Activated naive CD8-positive, alpha-beta T cell treated with anti-CD3 and anti-CD28 coated beads for 36 hours (primary cell): ENCODE results near the gene PTPRN. TPM values are rescaled to one million over a fixed set of nuclear protein-coding genes. Genes with fewer than 3 reads are reported as not detected.
"Not testable (repeated sequence)": the region's sequence is repeated elsewhere in the genome, so short reads cannot be mapped to it uniquely, and the experiment has no call there.

Experiments
- DNase-seq: peaks from one replicate; pipeline ENCODE4 v3.0.0; 2021
- H3K27ac Mint-ChIP-seq: one replicate; pipeline ENCODE4 v1.8.0; 2022; ENCODE audit warnings: mild to moderate bottlenecking, moderate library complexity, mixed read lengths
- H3K27me3 Mint-ChIP-seq: one replicate; pipeline ENCODE4 v1.8.0; 2022; ENCODE audit warnings: mild to moderate bottlenecking, mixed read lengths
- H3K36me3 Mint-ChIP-seq: one replicate; pipeline ENCODE4 v1.8.0; 2021; ENCODE audit warnings: mild to moderate bottlenecking, mixed read lengths
- H3K4me1 Mint-ChIP-seq: one replicate; pipeline ENCODE4 v1.8.0; 2021; ENCODE audit warnings: mixed read lengths
- H3K4me3 Mint-ChIP-seq: one replicate; pipeline ENCODE4 v1.8.0; 2022; ENCODE audit warnings: mild to moderate bottlenecking, moderate library complexity, mixed read lengths
- H3K9me3 Mint-ChIP-seq: one replicate; pipeline ENCODE4 v1.8.0; 2022; ENCODE audit warnings: mixed read lengths
- total RNA-seq, 2 experiments: library from RNA; stranded (reverse); gene quantifications; one replicate each; pipeline ENCODE4 v1.2.3, GENCODE V29; 2021

PTPRN gene
- total RNA-seq, 2 experiments from 2014 or later = 1.7 to 2.5 TPM

GRCh38 chr2:219296631-219297391 lies 12.4 kb downstream of the PTPRN start:
- Mint-ChIP-seq H3K4me1 (peaks cover 25% of the 10 kb centered on the region), H3K4me3 (no peak overlapping the region), H3K9me3 (no peaks in the 10 kb centered on the region), H3K36me3 (no peaks in the 10 kb centered on the region), H3K27me3 (peaks cover 11% of the 10 kb centered on the region), H3K27ac (no peak overlapping the region)
- DNase-seq = no peak

- Mint-ChIP-seq H3K4me3 (no peak overlapping the region), H3K36me3 (no peaks in the 10 kb centered on the region), H3K4me1 (peaks cover 25% of the 10 kb centered on the region), H3K27me3 (peaks cover 8% of the 10 kb centered on the region), H3K27ac (no peak overlapping the region), H3K9me3 (no peaks in the 10 kb centered on the region)
- no peak for DNase-seq
Measured at GRCh38 chr2:219296142-219296541, 13.1 kb downstream of the PTPRN start.

- H3K36me3 Mint-ChIP-seq = no peaks in the 10 kb centered on the region
- peaks cover 25% of the 10 kb centered on the region for H3K4me1 Mint-ChIP-seq
- H3K4me3 Mint-ChIP-seq = peak overlapping the region; percentile 75
- DNase-seq = peak; percentile 91
- no peaks in the 10 kb centered on the region for H3K27me3 Mint-ChIP-seq
- no peaks in the 10 kb centered on the region for H3K9me3 Mint-ChIP-seq
- peak overlapping the region; percentile 71 for H3K27ac Mint-ChIP-seq
Measured at GRCh38 chr2:219294356-219295351, 14.5 kb downstream of the PTPRN start.

- Mint-ChIP-seq H3K27ac (peak overlapping the region; percentile 71), H3K36me3 (no peaks in the 10 kb centered on the region), H3K4me3 (peak overlapping the region; percentile 75), H3K4me1 (peaks cover 25% of the 10 kb centered on the region), H3K9me3 (no peaks in the 10 kb centered on the region), H3K27me3 (no peaks in the 10 kb centered on the region)
- DNase-seq = no peak
Measured at GRCh38 chr2:219293736-219294231, 15.4 kb downstream of the PTPRN start.

- no peaks in the 10 kb centered on the region for H3K36me3 Mint-ChIP-seq
- no peaks in the 10 kb centered on the region for H3K27me3 Mint-ChIP-seq
- peaks cover 22% of the 10 kb centered on the region for H3K4me1 Mint-ChIP-seq
- H3K4me3 Mint-ChIP-seq = no peak overlapping the region
- H3K27ac Mint-ChIP-seq = no peak overlapping the region
- H3K9me3 Mint-ChIP-seq = no peaks in the 10 kb centered on the region
- no peak for DNase-seq
Measured at GRCh38 chr2:219292616-219293015, 16.6 kb downstream of the PTPRN start.

- DNase-seq = no peak
- no peaks in the 10 kb centered on the region for H3K9me3 Mint-ChIP-seq
- H3K27me3 Mint-ChIP-seq = no peaks in the 10 kb centered on the region
- H3K27ac Mint-ChIP-seq = no peak overlapping the region
- H3K36me3 Mint-ChIP-seq = no peaks in the 10 kb centered on the region
- H3K4me1 Mint-ChIP-seq = peaks cover 19% of the 10 kb centered on the region
- no peak overlapping the region for H3K4me3 Mint-ChIP-seq
Measured at GRCh38 chr2:219291910-219292490, 17.2 kb downstream of the PTPRN start.

- Mint-ChIP-seq H3K27ac (no peak overlapping the region), H3K4me3 (no peak overlapping the region), H3K27me3 (no peaks in the 10 kb centered on the region), H3K9me3 (no peaks in the 10 kb centered on the region), H3K36me3 (no peaks in the 10 kb centered on the region), H3K4me1 (peaks cover 17% of the 10 kb centered on the region)
- DNase-seq = no peak
Measured at GRCh38 chr2:219291394-219291793, 17.8 kb downstream of the PTPRN start.

GRCh38 chr2:219290381-219291171 lies 18.6 kb downstream of the PTPRN start:
- H3K4me1 Mint-ChIP-seq = peaks cover 14% of the 10 kb centered on the region
- no peak for DNase-seq
- no peaks in the 10 kb centered on the region for H3K36me3 Mint-ChIP-seq
- H3K9me3 Mint-ChIP-seq = no peaks in the 10 kb centered on the region
- H3K4me3 Mint-ChIP-seq = no peak overlapping the region
- no peak overlapping the region for H3K27ac Mint-ChIP-seq
- no peaks in the 10 kb centered on the region for H3K27me3 Mint-ChIP-seq

- peaks cover 10% of the 10 kb centered on the region for H3K4me1 Mint-ChIP-seq
- H3K27me3 Mint-ChIP-seq = no peaks in the 10 kb centered on the region
- no peak for DNase-seq
- no peaks in the 10 kb centered on the region for H3K36me3 Mint-ChIP-seq
- H3K4me3 Mint-ChIP-seq = no peak overlapping the region
- H3K27ac Mint-ChIP-seq = no peak overlapping the region
- H3K9me3 Mint-ChIP-seq = no peaks in the 10 kb centered on the region
Measured at GRCh38 chr2:219289537-219290361, 19.5 kb downstream of the PTPRN start.

- Mint-ChIP-seq H3K4me3 (no peak overlapping the region), H3K9me3 (no peaks in the 10 kb centered on the region), H3K4me1 (peaks cover 7% of the 10 kb centered on the region), H3K27me3 (no peaks in the 10 kb centered on the region), H3K27ac (no peak overlapping the region), H3K36me3 (no peaks in the 10 kb centered on the region)
- DNase-seq = no peak
Measured at GRCh38 chr2:219289195-219289536, 20.0 kb downstream of the PTPRN start.

- peaks cover 6% of the 10 kb centered on the region for H3K4me1 Mint-ChIP-seq
- H3K9me3 Mint-ChIP-seq = no peaks in the 10 kb centered on the region
- H3K4me3 Mint-ChIP-seq = no peak overlapping the region
- no peak overlapping the region for H3K27ac Mint-ChIP-seq
- H3K36me3 Mint-ChIP-seq = peaks cover 7% of the 10 kb centered on the region
- no peaks in the 10 kb centered on the region for H3K27me3 Mint-ChIP-seq
- DNase-seq = no peak
Measured at GRCh38 chr2:219287580-219288265, 21.5 kb downstream of the PTPRN start.

GRCh38 chr2:219287116-219287440 lies 22.1 kb downstream of the PTPRN start:
- not testable (repeated sequence) for H3K9me3 Mint-ChIP-seq, DNase-seq, H3K4me1 Mint-ChIP-seq, H3K27me3 Mint-ChIP-seq, H3K36me3 Mint-ChIP-seq, H3K4me3 Mint-ChIP-seq, H3K27ac Mint-ChIP-seq

GRCh38 chr2:219286436-219287115 lies 22.6 kb downstream of the PTPRN start:
- no peaks in the 10 kb centered on the region for H3K9me3 Mint-ChIP-seq
- H3K27me3 Mint-ChIP-seq = no peaks in the 10 kb centered on the region
- H3K4me1 Mint-ChIP-seq = peaks cover 8% of the 10 kb centered on the region
- no peak overlapping the region for H3K27ac Mint-ChIP-seq
- H3K36me3 Mint-ChIP-seq = peaks cover 10% of the 10 kb centered on the region
- H3K4me3 Mint-ChIP-seq = no peak overlapping the region
- DNase-seq = no peak
